OCI-LY7 (cell line): ENCODE data around the gene ARHGAP26.

ENCODE experiments used
- CTCF ChIP-seq: fragments of 200-600 bp; sonication (generic); conservative IDR thresholded peaks from 2 replicates; pipeline ENCODE4 v1.5.1; 2014; ENCODE audit warnings: mild to moderate bottlenecking, antibody characterized with exemption, low read length, moderate library complexity, mixed read lengths
- EZH2phosphoT487 ChIP-seq: fragments of 200-600 bp; sonication (generic); IDR thresholded peaks from 2 replicates; pipeline ENCODE4 v1.6.1; 2018; ENCODE audit warnings: low read depth, borderline replicate concordance, mild to moderate bottlenecking, mixed run types, antibody characterized with exemption, low read length, moderate library complexity, mixed read lengths

DNA sequence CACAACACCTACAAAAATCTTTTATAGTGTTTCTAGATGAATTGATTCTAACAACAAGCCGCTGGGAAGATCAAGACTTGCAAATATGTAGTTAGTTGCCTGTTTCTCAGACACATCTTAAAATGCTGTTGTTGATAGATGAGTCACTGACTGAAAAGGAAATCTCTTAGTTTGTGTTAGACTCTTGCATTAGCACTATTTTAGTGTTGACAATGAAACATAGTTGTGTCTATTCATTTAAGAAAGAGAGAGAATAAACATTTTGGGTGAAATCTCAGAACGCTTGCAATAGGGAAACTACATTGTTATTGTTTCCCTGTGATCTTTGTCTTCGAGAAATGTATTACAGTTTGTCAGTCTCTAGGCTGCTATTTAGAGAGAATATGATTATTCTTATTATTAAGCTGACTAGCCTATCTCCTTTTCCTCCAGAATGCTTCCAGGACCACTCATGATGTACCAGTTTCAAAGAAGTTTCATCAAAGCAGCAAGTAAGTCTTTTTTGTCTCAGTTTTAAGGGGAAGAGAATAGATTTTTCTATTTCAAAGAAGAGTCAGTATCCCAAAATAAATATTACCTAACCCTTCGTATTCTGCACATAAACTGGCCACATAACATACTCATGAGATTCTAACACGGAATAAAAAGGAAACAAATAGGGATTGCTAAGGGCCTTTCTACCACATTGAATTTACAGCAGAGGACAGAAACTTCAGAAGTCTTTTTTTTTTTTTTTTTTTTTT lies 285.6 kb downstream of the ARHGAP26 start:
- TF ChIP-seq CTCF (no peak), EZH2phosphoT487 (no peak)
